ENCODE results near the gene MYO1C. TPM values are rescaled to one million over a fixed set of nuclear protein-coding genes. Genes with fewer than 3 reads are reported as not detected.
"Not testable (repeated sequence)": the region's sequence is repeated elsewhere in the genome, so short reads cannot be mapped to it uniquely, and the experiment has no call there.

The MYO1C gene
- total RNA-seq, 2 donors from 2014 or later = 280 to 315 TPM

DNA sequence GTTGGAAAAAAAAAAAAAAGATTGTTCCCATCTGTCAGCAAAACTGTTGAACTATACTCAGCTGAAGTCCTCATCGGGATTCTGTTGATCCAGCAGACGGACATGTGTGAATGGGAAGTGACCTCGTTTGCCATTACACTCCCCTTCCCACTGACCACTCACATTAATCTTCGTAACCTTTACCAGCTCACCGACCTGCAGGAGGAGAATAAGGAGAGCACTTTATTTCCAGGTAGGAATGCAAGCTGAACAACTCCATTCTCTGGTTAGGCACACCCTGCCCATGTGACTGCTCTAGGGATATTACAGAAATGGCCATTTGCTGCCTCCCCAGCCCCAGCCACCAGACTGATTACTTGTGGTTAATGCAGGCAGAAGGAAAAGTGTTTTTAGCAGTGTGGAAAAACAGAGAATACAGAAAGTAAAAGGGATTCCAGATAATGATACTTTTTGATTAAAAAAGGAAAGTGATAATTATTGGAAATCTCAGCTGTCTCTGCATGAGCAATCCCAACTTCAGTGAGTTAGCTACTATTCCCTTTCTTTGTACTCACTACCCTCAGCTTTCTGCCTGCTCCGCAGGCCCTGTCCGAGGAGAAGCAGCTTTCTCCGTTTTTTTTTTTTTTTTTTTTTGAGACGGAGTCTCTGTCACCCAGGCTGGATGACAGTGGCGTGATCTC is 68.9 kb downstream of the MYO1C start:
- Histone ChIP-seq H3K4me1 (no peaks in the 10 kb centered on the region), H3K27me3 (no peaks in the 10 kb centered on the region), H3K9me3 (no peaks in the 10 kb centered on the region), H3K4me3 (no peak overlapping the region), H3K27ac (no peak overlapping the region), H3K36me3 (no peaks in the 10 kb centered on the region), H3K9ac (ENCODE audit: low read depth in 2 of 2, low read length in 2 of 2) (no peak overlapping the region)
- TF ChIP-seq CTCF (IDR thresholded peaks at IDR 0.05) = no peak
- intact Hi-C loops (cut with DNase I) = no loop called here
- DNase-seq = no peak

DNA sequence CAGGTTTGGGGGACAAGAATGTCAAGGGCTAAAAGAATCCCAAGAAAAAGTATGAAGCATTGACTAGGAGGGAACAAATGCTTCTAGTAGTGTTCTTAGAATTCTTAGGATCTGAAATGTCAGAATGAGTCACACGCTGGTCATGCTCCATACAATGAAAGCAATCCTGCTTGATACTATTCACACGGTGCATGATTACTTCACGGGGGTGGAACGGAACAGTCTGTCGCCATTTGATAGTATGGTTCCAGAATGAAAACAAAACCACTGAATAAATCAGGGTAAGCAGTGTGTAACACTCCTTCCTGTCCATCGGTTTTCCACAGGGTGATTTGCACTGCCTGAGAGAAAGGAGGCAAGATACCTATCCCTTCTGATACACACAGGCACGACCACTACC is 69.6 kb downstream of the MYO1C start:
- H3K27ac ChIP-seq = no peak overlapping the region
- H3K27me3 ChIP-seq = no peaks in the 10 kb centered on the region
- intact Hi-C loops (cut with DNase I) = no loop called here
- no peak overlapping the region for H3K4me3 ChIP-seq
- H3K4me1 ChIP-seq = no peaks in the 10 kb centered on the region
- H3K9me3 ChIP-seq = no peaks in the 10 kb centered on the region
- no peak for DNase-seq
- TF ChIP-seq CTCF (IDR thresholded peaks at IDR 0.05) = no peak
- H3K9ac ChIP-seq (ENCODE audit: low read depth in 2 of 2, low read length in 2 of 2) = no peak overlapping the region
- no peaks in the 10 kb centered on the region for H3K36me3 ChIP-seq

- H3K36me3 ChIP-seq = no peaks in the 10 kb centered on the region
- no peak overlapping the region for H3K4me3 ChIP-seq
- no peak overlapping the region for H3K27ac ChIP-seq
- intact Hi-C loops (cut with DNase I) = no loop called here
- DNase-seq = no peak
- H3K27me3 ChIP-seq = no peaks in the 10 kb centered on the region
- H3K4me1 ChIP-seq = no peaks in the 10 kb centered on the region
- H3K9ac ChIP-seq (ENCODE audit: low read depth in 2 of 2, low read length in 2 of 2) = no peak overlapping the region
- TF ChIP-seq CTCF (IDR thresholded peaks at IDR 0.05) = no peak
- no peaks in the 10 kb centered on the region for H3K9me3 ChIP-seq
These were observed 71.0 kb downstream of the MYO1C start for GRCh38 chr17:1421470-1421869.

DNA sequence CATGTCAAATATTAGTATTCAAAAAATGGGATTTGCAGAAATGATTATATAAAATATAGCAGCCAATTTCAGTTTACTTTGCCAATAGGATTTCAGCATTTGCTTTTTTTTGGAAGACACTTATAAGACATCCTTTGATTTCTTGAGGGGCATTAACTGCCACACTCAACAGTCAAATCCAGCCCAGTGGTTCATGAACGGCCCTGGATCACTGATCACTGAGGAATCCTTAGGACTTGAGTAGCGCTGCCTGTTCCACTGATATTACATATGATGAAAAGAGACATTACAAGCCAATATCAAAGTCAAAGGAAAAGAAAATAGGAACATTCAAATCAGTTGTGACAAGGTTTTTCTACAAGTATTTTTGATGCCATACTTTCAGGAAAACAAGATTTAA is 71.5 kb downstream of the MYO1C start:
- no peak for TF ChIP-seq CTCF (IDR thresholded peaks at IDR 0.05)
- H3K27me3 ChIP-seq = no peaks in the 10 kb centered on the region
- no peak for DNase-seq
- H3K9ac ChIP-seq (ENCODE audit: low read depth in 2 of 2, low read length in 2 of 2) = no peak overlapping the region
- no peak overlapping the region for H3K27ac ChIP-seq
- no peak overlapping the region for H3K4me3 ChIP-seq
- no peaks in the 10 kb centered on the region for H3K9me3 ChIP-seq
- no peaks in the 10 kb centered on the region for H3K4me1 ChIP-seq
- intact Hi-C loops (cut with DNase I) = no loop called here
- H3K36me3 ChIP-seq = no peaks in the 10 kb centered on the region

- no peak for DNase-seq
- H3K9ac ChIP-seq (ENCODE audit: low read depth in 2 of 2, low read length in 2 of 2) = no peak overlapping the region
- no peak overlapping the region for H3K27ac ChIP-seq
- H3K4me3 ChIP-seq = no peak overlapping the region
- intact Hi-C loops (cut with DNase I) = no loop called here
- no peaks in the 10 kb centered on the region for H3K27me3 ChIP-seq
- no peaks in the 10 kb centered on the region for H3K36me3 ChIP-seq
- TF ChIP-seq CTCF (IDR thresholded peaks at IDR 0.05) = no peak
- H3K4me1 ChIP-seq = no peaks in the 10 kb centered on the region
- no peaks in the 10 kb centered on the region for H3K9me3 ChIP-seq
These were observed 72.3 kb downstream of the MYO1C start for GRCh38 chr17:1420163-1420562.

DNA sequence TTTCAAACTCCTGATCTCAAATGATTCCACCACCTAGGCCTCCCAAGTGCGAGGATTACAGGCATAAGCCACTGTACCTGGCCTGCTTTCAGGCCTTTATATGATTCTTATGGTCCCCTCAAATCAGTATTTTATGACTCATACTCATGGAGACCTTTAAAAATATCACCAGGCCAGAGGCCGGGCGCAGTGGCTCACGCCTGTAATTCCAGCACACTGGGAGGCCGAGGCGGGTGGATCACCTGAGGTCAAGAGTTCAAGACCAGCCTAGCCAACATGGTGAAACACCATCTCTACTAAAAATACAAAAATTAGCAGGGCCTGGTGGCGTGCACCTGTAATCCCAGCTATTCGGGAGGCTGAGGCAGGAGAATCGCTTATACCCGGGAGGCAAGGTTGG is 74.0 kb downstream of the MYO1C start:
- H3K4me3 ChIP-seq = not testable (repeated sequence)

More for the DNA sequence above, 74.0 kb downstream of the MYO1C start:
- H3K27me3 ChIP-seq; H3K4me1 ChIP-seq; H3K9me3 ChIP-seq; H3K27ac ChIP-seq; DNase-seq; H3K9ac ChIP-seq (ENCODE audit: low read depth in 2 of 2, low read length in 2 of 2); intact Hi-C loops (cut with DNase I); H3K36me3 ChIP-seq: not testable (repeated sequence)

Measured in colonic mucosa (tissue), 4 donors.